ENCODE results near the gene NXT1.

The NXT1 gene

GRCh38 chr20:23361119-23361475 is 10.5 kb downstream of the NXT1 start:
- peak; percentile 43 for DNase-seq (ENCODE audit: low read depth)

- peak; percentile 95 for DNase-seq (ENCODE audit: low read depth)
These were observed 11.1 kb downstream of the NXT1 start, which contains the start of gene GZF1 for GRCh38 chr20:23361476-23362391. Gene GZF1, plus strand, starts transcription at chr20:23362182. Its CDS starts 2,202 bp downstream, at chr20:23364384.

GRCh38 chr20:23362392-23363256 is 12.0 kb downstream of the NXT1 start:
- DNase-seq (ENCODE audit: low read depth), result no peak

GRCh38 chr20:23363257-23363649 is 12.7 kb downstream of the NXT1 start:
- DNase-seq (ENCODE audit: low read depth), result no peak

GRCh38 chr20:23365390-23366165 is 15.0 kb downstream of the NXT1 start:
- no peak for DNase-seq (ENCODE audit: low read depth)

- no peak for DNase-seq (ENCODE audit: low read depth)
These were observed 15.8 kb downstream of the NXT1 start for GRCh38 chr20:23366384-23366783.

- no peak for DNase-seq (ENCODE audit: low read depth)
These were observed 17.2 kb downstream of the NXT1 start for GRCh38 chr20:23367770-23368169.

- no peak for DNase-seq (ENCODE audit: low read depth)
These were observed 17.9 kb downstream of the NXT1 start for GRCh38 chr20:23368316-23369071.

GRCh38 chr20:23369072-23369823 is 18.7 kb downstream of the NXT1 start:
- DNase-seq (ENCODE audit: low read depth), result no peak

- DNase-seq (ENCODE audit: low read depth), result no peak
These were observed 19.7 kb downstream of the NXT1 start for GRCh38 chr20:23370274-23370673.

- no peak for DNase-seq (ENCODE audit: low read depth)
These were observed 20.3 kb downstream of the NXT1 start for GRCh38 chr20:23370873-23371272.

- DNase-seq (ENCODE audit: low read depth), result no peak
These were observed 20.9 kb downstream of the NXT1 start for GRCh38 chr20:23371496-23371895.

- no peak for DNase-seq (ENCODE audit: low read depth)
These were observed 23.9 kb downstream of the NXT1 start for GRCh38 chr20:23374441-23374840.

GRCh38 chr20:23375827-23376226 is 25.2 kb downstream of the NXT1 start:
- no peak for DNase-seq (ENCODE audit: low read depth)

- DNase-seq (ENCODE audit: low read depth), result no peak
These were observed 29.2 kb downstream of the NXT1 start for GRCh38 chr20:23379772-23380171.

- no peak for DNase-seq (ENCODE audit: low read depth)
These were observed 31.3 kb downstream of the NXT1 start for GRCh38 chr20:23381876-23382275.

- no peak for DNase-seq (ENCODE audit: low read depth)
These were observed 35.9 kb downstream of the NXT1 start for GRCh38 chr20:23386304-23387117.

GRCh38 chr20:23387118-23387443 is 36.5 kb downstream of the NXT1 start:
- no peak for DNase-seq (ENCODE audit: low read depth)

GRCh38 chr20:23390091-23390774 is 39.6 kb downstream of the NXT1 start:
- DNase-seq (ENCODE audit: low read depth), result no peak

Data from amniotic epithelial cell (primary cell).